GM20000 (cell line): Measurements from ENCODE around the gene E4F1.

ENCODE experiments used
- DNase-seq: peaks from one replicate; pipeline ENCODE4 v3.0.0; 2012; ENCODE audit warnings: low spot score
- CTCF ChIP-seq: IDR thresholded peaks from 2 replicates; pipeline ENCODE4 v1.5.1; 2012; ENCODE audit warnings: mild to moderate bottlenecking, control low read depth; ENCODE audit errors: extremely low read depth, missing control alignments

E4F1 gene

GRCh38 chr16:2177561-2177960 lies 45.8 kb upstream of the E4F1 start:
- no peak for TF ChIP-seq CTCF
- no peak for DNase-seq

DNA sequence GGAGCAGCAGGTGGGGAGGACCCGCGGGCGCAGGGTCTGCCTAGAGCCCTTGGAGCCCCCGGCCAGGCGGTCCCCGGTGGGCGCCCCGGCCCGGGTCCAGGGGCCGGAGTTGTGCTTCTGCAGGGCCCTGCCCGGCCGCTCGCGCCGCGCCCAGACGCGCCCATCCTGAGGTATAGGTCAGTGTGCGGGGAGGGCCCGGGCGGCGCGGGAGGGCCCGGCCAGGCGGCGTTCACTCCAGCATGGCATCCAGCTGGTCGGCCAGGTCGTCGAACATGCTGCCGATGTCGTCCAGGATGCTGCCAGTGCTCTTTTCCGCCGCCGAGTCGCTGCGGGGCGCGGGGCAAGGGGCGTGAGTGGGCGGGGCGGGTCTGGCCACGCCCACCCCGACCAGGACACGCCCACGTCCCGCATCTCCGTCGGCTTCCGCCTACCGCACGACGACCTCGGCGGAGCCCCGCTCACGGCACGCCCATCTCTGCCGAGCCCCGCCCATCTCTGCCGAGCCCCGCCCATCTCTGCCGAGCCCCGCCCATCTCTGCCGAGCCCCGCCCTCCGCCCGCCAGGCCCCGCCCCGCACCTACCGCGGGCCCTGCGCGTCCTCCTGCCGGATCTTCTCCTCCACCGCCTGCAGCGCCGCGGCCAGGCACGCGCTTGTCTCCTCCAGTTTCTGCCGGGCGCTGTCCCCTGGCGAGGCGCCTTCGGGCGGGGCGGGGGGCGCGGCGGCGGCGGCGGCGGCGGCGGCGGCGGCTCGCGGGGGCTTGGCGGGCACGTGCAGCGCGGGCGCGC lies 44.9 kb upstream of the E4F1 start:
- TF ChIP-seq CTCF: no peak
- DNase-seq: peak; percentile 69

GRCh38 chr16:2179107-2179501 lies 44.3 kb upstream of the E4F1 start:
- DNase-seq: no peak

GRCh38 chr16:2179576-2179975 lies 43.8 kb upstream of the E4F1 start:
- DNase-seq: no peak
- TF ChIP-seq CTCF: no peak

More at GRCh38 chr16:2179107-2179501, 44.3 kb upstream of the E4F1 start:
- no peak for TF ChIP-seq CTCF

DNA sequence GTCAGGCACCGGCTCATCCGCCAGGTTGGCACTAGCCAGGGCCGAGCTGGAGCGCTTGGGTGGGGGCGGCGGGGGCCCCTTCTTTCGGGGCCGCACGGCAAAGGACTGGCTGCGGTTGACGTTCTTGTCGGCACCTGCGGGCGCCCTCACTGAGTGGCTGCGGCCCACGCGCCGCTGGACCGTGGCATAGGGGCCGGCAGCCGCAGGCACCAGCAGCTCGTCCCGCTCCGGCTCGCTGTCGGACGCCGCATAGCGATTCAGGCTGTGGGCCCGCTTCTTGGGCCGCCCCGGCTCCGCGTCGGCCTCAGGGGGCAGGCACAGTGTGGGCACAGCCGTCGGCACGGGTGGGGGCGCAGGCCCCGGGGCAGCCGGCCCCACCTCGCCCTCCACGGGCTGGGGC lies 42.9 kb upstream of the E4F1 start:
- no peak for TF ChIP-seq CTCF
- DNase-seq: no peak

DNA sequence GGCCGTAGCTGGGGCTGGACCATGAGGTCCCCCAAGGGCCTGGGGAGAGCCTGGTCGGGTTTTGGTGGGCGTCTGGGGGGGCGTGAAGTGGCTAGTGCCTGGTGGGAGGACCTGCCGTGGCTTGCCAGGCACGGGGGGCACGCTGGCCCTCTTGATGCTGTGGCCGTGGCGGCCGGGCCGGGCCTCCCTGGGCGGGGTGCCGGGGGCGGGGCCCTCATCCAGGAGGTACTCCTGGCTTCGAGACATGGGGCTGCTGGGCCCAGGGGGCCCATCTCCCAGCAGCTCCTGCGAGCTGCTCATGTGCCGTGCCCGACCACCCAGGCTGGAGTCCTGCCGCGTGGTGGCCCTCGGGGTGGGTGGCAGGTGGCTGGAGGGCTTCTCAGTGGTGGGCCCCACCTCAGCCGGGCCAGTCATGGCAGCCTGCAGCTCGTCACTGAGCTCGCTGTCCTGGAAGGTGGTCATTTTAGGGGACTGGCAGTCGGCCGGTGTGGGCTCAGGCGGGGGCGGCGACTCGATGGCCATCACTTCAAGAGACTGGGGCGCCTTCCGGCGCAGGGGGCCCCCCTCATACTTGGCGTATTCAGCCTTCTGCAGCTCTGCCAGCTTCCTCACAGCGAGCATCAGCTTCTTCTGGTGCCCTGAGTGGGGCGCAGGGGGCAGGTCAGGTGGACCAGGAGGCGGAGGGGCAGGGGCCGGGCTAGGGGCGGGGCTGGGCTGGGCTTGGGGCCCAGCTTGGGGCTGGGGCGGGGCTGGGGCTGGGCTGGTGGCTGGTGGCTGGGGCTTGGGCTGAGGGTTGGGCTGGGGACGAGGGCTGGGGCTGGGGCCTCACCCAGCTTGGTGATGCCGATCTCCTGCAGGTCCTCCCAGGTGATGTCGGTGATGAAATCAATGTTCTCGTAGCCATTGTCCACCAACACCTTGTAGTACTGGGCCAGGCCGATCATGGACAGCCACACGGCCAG lies 42.1 kb upstream of the E4F1 start:
- TF ChIP-seq CTCF: no peak
- no peak for DNase-seq

- no peak for TF ChIP-seq CTCF
- DNase-seq: no peak
These were observed 41.4 kb upstream of the E4F1 start for GRCh38 chr16:2181952-2182351.
